Right renal cortex interstitium (tissue), 3 donors: ENCODE results near the gene SH3BGRL. TPM values are rescaled to one million over a fixed set of nuclear protein-coding genes. Genes with fewer than 3 reads are reported as not detected.

ENCODE experiments used
- DNase-seq, 3 donors: peaks; one replicate each; pipeline ENCODE4 v3.0.0-alpha.2; 2013; ENCODE audit warnings: low read depth in 3 of 3, low spot score in 2 of 3
- polyA plus RNA-seq, 3 donors: library from polyadenylated mRNA; unstranded; fragments of 120-200 nt; gene quantifications; one replicate each; pipeline ENCODE4 v1.2.1, GENCODE V29; 2013; ENCODE audit not compliant: insufficient read length in 3 of 3

The SH3BGRL gene
- polyA plus RNA-seq = 100 to 1,000 TPM; 219 to 245 (median 239) TPM

DNA sequence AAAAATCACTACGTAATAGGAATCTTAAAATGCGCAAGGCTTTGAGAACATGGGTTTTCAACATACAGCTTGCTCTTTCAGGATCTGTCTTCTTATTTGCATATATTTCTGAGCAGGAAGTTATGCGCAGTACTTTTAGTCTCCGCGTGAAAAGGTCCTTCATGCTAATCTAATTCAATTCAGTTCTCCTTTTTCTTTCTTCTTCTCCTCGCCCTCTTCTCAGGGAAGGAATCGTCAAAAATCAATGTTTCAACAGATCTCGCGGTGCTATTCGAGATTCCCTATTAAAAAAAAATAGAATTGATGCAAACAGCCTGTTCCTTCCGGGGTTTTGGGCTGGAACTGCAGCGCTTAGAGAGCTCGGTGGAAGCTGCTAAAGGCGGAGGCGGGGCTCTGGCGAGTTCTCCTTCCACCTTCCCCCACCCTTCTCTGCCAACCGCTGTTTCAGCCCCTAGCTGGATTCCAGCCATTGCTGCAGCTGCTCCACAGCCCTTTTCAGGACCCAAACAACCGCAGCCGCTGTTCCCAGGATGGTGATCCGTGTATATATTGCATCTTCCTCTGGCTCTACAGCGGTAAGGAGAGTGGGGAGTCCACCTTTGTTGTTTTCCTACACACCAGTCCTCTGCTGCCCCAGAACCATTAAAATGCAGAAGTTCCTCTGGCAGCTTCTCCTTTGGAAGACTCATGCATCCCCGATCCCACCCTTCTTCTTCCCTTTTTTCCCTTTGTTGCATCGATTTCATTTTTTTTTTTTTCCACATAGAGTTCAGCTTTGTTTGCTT lies at the start of gene SH3BGRL, which contains the start of gene HMGN5:
Gene SH3BGRL (plus strand): TSS at position 432 of the 785 bp plus-strand sequence. CDS start 99 bp downstream, at position 531.
Gene HMGN5 (minus strand): TSS at position 243 of the 785 bp plus-strand sequence. CDS start 80,364 bp downstream, outside the sequence.
- peak in 2 of 3 donors; percentile 47 to 73 for DNase-seq

DNA sequence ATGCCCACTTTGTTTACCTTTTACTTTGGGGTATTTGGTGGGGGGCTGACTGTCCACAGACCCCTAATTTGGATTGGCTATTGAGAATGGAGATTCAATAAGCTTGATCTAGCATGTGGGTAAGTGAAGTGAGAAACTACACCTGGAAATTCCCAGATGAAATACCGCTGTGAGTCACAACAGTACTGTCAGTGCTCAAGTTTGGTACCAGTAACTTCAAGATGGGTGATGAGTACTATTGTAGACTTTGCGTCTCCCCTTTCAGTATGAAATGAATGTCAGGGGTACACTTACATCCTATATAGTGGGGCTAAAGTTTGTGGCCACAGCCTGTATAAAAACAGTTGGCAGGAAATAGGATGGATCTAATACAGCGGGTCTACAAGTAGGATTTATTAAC lies 33.5 kb upstream of the SH3BGRL start:
- DNase-seq = no peak

DNA sequence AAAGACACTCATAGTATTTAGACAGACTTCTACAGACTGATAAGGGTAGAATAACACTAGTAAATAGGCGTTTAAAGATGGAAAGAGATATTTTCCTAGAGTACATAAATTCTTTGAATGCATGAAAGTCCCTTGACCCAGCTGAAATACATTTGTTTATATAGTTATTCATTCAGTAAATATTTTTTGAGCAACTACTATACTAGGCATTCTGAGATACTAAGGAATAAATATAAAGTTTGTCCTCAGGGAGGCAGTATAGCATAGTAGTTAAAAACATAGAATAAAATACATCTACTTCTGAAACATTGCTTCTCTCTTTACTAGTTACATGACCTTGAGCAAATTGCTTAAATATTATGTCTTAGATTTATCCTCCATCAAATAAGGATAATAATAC lies 27.6 kb upstream of the SH3BGRL start:
- DNase-seq = peak in 2 of 3 donors; percentile 0 to 9

- no peak for DNase-seq
These were observed 6.6 kb upstream of the SH3BGRL start for GRCh38 chrX:81195259-81195658.

DNA sequence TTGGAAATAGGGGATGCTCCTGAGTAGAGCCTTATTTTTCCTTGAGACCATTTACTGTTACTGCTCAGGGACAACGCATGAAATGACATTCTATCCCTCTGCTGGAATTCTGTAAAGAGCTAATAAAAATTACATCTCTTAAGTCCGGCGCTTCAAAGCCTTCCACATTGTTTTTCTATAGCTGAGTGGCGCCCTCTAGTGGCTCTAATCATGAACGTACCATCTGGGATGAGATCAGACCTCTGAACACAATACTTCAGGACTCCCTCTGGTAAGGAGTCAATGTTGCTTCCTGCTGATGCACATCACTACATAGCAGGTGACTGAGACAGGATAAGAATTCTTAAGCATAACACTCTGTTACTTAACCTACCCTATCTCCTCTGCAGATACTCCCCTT lies 6.2 kb upstream of the SH3BGRL start:
- DNase-seq = no peak

- DNase-seq = no peak
These were observed 831 bp upstream of the SH3BGRL start for GRCh38 chrX:81201071-81201470.

GRCh38 chrX:81202456-81202819 lies 536 bp downstream of the SH3BGRL start:
- peak in 1 of 3 donors; percentile 56 for DNase-seq

GRCh38 chrX:81202943-81203342 lies 1.0 kb downstream of the SH3BGRL start:
- DNase-seq = no peak

GRCh38 chrX:81205551-81205950 lies 3.6 kb downstream of the SH3BGRL start:
- DNase-seq = no peak

DNA sequence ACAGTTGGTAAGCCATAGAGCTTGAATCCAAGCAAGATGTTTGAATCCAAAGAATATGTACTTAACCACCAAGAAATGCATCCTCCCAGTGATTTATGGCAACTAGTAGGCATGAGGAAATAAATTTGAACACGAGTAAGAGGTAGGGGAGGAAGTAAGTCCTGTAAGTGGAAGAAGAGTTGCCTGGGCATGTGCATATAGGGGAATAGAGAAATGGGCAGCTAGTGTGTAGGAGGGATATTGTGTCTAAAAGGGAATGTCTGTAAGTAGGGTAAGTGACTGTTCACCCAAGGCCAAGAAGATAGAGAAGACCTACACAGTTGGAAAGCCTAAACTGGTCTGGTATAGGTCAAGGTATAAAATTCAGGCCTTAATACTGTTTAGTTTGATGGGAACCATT lies 4.6 kb downstream of the SH3BGRL start:
- DNase-seq = no peak

DNA sequence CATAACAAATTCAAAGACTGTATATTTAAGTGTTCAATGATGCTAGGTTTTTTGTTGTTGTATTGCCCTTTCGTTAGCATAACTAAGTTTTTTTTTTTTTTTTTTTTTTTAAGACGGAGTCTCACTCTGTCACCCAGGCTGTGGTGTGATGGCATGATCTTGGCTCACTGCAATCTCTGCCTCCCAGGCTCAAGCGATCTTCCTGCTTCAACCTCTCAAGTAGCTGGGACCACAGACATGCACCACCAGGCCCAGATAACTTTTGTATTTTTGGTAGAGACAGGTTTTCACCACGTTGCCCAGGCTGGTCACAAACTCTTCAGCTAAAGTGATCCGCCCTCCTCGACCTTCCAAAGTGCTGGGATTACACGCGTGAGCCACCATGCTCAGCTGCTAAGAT lies 7.0 kb downstream of the SH3BGRL start:
- DNase-seq = no peak

DNA sequence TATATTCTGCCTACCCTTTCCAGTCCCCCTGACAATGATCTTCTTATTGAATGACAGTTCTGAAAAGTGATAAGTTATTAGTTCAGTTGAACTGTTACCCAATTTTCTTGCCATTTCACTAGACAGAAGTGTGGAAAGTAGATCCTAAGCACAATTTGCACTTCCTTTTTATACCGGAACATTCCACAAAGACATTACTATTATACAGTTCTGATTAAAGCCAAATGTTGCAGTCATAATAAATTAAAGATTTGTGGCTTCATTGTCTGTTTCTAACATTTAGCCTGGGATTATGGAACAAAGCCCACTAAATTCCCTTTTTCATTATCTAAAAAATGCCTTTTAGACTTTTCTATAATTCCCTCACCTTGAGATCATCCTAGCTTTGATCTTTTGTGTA lies 13.8 kb downstream of the SH3BGRL start:
- no peak for DNase-seq

GRCh38 chrX:81229229-81229628 lies 27.3 kb downstream of the SH3BGRL start:
- DNase-seq = no peak

- no peak for DNase-seq
These were observed 28.0 kb downstream of the SH3BGRL start for GRCh38 chrX:81229901-81230300.

DNA sequence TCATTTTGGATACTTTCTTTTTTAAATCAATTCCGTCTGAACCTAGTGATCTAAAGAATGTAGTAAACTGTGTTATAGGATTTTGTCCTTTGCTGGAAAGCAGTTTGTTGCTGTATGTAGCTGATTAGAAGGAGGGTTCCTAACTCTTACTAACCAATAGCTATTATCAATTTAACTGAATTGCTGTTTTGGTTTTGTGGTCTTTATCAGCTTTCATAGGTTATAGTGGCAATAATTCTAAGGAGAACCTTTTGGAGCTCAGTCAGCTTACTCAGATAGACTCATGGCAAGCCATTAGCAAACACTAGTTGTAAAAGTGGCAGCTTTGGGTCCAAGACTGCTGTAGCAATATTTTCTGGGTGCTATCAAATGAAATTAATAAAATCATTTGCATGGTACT lies 29.6 kb downstream of the SH3BGRL start:
- DNase-seq = no peak

DNA sequence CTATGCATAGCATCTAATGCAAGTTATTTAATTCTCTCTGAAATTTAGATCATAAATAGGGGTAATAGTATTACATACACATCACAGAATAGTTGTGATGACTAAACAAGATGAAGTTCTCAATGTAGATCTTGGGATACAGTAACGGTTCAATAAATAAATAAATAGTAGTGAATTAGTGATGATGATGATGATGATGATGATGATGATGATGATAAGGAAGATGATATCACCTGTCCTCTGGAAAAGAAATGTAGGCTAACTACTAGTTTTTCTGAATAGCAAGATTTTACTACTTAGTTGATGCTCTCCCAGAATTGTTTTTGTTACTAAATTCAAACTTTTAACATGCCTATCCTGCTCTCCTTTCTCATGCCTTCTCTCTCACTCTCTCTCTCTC lies 30.3 kb downstream of the SH3BGRL start:
- DNase-seq = no peak

DNA sequence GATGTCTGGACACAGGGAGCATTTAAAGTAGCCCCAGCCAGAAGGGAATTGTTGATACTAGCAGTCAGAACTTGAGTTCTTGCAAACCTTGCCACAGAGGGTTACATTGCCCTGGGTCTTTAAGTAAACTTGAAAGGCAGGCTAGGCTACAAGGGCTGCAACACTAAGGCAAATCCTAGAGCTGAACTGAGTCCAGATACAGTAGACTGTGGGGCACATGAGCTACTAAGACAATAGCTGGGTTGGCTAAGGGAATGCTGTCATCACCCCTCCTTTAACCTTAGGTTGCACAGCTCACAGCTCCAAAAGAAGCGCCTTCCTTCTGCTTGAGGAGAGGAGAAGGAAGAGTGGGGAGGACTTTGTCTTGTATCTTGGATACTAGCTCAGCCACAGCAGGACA lies 35.6 kb downstream of the SH3BGRL start:
- DNase-seq = no peak

- DNase-seq = no peak
These were observed 36.3 kb downstream of the SH3BGRL start for GRCh38 chrX:81238166-81238565.

DNA sequence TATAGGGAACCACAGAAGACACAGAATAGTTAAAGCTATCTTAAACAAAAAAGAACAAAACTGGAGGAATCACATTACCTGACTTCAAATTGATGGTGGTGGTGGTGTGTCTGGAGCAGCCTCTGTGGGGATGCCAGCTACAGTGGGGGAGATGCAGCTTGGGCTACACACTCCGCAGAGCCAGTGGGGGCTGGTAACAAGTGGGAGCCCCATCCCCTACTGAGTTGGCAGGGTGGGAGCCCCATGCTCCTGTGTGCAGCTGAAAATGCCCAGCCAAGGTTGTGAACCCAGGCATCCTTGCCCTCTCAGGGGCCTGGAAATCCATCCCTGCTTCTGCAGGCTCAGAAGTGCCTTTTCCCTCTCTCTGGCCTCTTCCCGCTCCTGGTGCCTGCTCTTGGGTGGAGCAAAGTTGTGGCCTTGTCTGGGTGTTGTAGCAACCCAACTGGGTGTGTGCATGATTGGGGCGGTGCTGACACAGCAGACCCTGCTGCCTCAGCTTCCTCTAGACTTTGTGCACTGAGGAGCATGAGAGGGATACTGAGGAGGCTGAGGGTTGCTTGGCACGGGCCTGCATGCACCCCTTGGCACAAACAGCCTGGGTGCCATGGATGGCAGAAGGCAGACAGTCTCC lies 38.9 kb downstream of the SH3BGRL start:
- no peak for DNase-seq

- DNase-seq = no peak
These were observed 39.9 kb downstream of the SH3BGRL start for GRCh38 chrX:81241753-81242152.

DNA sequence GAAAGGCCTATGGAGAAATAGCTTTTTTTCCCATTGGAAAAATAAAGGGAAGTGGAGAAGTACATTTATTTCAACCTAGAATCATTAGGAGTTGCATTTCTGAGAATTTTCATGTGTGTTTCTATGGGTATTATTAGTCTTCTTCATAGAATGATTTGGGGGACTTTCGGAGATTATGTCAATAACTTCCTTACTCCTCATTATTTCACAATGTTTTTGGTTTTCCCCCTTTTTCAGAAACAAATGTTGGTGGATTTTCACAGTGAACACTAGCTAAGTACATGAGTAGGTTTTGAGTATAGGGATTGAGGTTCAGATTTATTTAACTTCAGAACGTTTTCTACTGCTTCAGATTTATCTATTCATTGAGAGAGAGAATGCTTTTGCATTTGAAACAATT lies 54.0 kb downstream of the SH3BGRL start:
- no peak for DNase-seq

- DNase-seq = no peak
These were observed 55.9 kb downstream of the SH3BGRL start for GRCh38 chrX:81257817-81258216.
